Neural progenitor cell (in vitro differentiated cells): ENCODE results near the gene CRYBB1.

ENCODE experiments used
- EZH2 ChIP-seq: fragments of 200-600 bp; sonication (generic); IDR thresholded peaks from 2 replicates; pipeline ENCODE4 v1.6.1; 2017; ENCODE audit warnings: antibody characterized with exemption, mild to moderate bottlenecking, moderate library complexity
- EZH2phosphoT487 ChIP-seq: fragments of 200-600 bp; sonication (generic); IDR thresholded peaks from 2 replicates; pipeline ENCODE4 v1.6.1; 2017; ENCODE audit warnings: antibody characterized with exemption
- TF ChIP-seq, protein P1 (sequence below): fragments of 200-600 bp; sonication (generic); IDR thresholded peaks from 2 replicates; pipeline ENCODE4 v1.5.1; 2017; ENCODE audit warnings: antibody characterized with exemption, mild to moderate bottlenecking

DNA sequence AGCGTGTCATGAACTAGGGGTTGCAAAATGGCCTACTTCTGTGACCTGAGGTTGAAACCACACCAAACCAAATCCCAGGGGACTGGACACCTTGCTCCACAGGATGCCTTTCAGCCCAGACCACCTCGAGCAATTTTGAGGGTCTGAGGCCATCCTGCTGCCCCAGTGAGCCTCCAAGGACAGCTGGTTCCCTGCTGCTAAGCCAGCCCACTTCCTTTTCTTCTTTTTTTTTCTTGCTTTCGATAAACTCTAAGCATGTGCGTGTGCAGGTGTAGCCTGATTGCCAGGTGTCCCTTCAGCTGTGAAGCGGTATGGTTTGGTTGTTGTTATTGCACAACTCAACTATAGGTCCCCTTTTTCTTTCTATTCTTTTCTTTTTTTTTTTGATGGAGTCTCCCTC, 2.7 kb downstream of the CRYBB1 start:
- TF ChIP-seq, protein P1, sequence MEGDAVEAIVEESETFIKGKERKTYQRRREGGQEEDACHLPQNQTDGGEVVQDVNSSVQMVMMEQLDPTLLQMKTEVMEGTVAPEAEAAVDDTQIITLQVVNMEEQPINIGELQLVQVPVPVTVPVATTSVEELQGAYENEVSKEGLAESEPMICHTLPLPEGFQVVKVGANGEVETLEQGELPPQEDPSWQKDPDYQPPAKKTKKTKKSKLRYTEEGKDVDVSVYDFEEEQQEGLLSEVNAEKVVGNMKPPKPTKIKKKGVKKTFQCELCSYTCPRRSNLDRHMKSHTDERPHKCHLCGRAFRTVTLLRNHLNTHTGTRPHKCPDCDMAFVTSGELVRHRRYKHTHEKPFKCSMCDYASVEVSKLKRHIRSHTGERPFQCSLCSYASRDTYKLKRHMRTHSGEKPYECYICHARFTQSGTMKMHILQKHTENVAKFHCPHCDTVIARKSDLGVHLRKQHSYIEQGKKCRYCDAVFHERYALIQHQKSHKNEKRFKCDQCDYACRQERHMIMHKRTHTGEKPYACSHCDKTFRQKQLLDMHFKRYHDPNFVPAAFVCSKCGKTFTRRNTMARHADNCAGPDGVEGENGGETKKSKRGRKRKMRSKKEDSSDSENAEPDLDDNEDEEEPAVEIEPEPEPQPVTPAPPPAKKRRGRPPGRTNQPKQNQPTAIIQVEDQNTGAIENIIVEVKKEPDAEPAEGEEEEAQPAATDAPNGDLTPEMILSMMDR, result no peak
- TF ChIP-seq EZH2, result no peak
- TF ChIP-seq EZH2phosphoT487, result no peak
